Glutamatergic neuron (in vitro differentiated cells): Measurements from ENCODE around the gene PTPRN2. TPM values are rescaled to one million over a fixed set of nuclear protein-coding genes. Genes with fewer than 3 reads are reported as not detected.

Experiments
- DNase-seq: peaks from one replicate; pipeline ENCODE4 v3.0.0; 2022
- H3K27ac Mint-ChIP-seq: one replicate; pipeline ENCODE4 v1.8.0; 2020; ENCODE audit warnings: mild to moderate bottlenecking, mixed read lengths, inconsistent platforms; ENCODE audit not compliant: unreplicated experiment
- H3K27me3 Mint-ChIP-seq: one replicate; pipeline ENCODE4 v1.8.0; 2020; ENCODE audit warnings: mild to moderate bottlenecking, moderate library complexity, mixed read lengths, inconsistent platforms; ENCODE audit not compliant: unreplicated experiment
- H3K36me3 Mint-ChIP-seq: one replicate; pipeline ENCODE4 v1.8.0; 2020; ENCODE audit warnings: mild to moderate bottlenecking, mixed read lengths, inconsistent platforms; ENCODE audit not compliant: unreplicated experiment
- H3K4me1 Mint-ChIP-seq: one replicate; pipeline ENCODE4 v1.8.0; 2020; ENCODE audit warnings: mild to moderate bottlenecking, low read depth, mixed read lengths, inconsistent platforms; ENCODE audit not compliant: unreplicated experiment
- H3K4me3 Mint-ChIP-seq: one replicate; pipeline ENCODE4 v1.8.0; 2020; ENCODE audit warnings: mild to moderate bottlenecking, mixed read lengths, inconsistent platforms; ENCODE audit not compliant: unreplicated experiment
- H3K9me3 Mint-ChIP-seq: one replicate; pipeline ENCODE4 v1.8.0; 2020; ENCODE audit warnings: mild to moderate bottlenecking, moderate library complexity, mixed read lengths, inconsistent platforms; ENCODE audit not compliant: unreplicated experiment
- total RNA-seq: library from RNA; stranded (reverse); fragmentation: NEBNext Ultra II Directional; extraction: Animal tissue kit (Norgen Biotek cat#: 25700); gene quantifications from one replicate; pipeline ENCODE4 v1.2.1, GENCODE V29; 2021; ENCODE audit not compliant: unreplicated experiment
- TF ChIP-seq, protein P1 (sequence below): fragments of 200-600 bp; sonication (generic); IDR thresholded peaks from one replicate; pipeline ENCODE4 v1.5.0; 2021; ENCODE audit not compliant: partially characterized antibody, unreplicated experiment

The PTPRN2 gene
- total RNA-seq, 1 donor from 2014 or later, result 49.0 TPM

DNA sequence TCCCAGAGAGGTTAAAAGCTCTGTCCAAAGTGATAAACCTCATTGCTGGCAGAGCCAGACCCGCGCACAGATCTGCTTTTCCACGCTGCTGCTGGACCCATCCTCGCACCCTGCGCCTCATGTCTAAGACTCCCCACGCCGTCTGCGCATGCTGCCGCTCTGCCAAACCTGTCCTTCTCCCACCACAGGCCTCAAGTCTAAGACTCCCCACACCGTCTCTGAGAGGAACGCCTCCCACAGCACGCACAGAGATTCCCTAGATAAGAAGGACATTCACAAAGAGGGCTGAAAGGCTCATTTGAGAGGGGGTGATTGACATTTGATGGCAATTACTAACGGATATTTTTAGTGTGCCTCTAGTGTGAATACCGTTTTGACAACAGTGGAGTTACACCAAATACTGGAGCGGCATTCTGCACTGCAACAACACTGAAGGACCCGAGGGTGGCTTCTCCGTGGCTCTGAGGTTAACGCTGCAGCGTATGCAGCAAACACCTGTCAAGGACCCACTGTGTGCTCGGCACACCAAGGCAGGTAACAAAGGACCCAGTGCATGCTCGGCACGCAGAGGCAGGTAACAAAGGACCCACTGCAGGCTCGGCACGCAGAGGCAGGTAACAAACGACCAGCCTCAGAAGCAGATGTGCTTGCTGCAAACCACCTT, 1019.4 kb downstream of the PTPRN2 start:
- H3K4me1 Mint-ChIP-seq, result peaks cover 14% of the 10 kb centered on the region
- peak overlapping the region; percentile 82 for H3K4me3 Mint-ChIP-seq
- peaks cover 4% of the 10 kb centered on the region for H3K27me3 Mint-ChIP-seq
- peaks cover 5% of the 10 kb centered on the region for H3K9me3 Mint-ChIP-seq
- H3K27ac Mint-ChIP-seq, result no peak overlapping the region
- peaks cover 4% of the 10 kb centered on the region for H3K36me3 Mint-ChIP-seq
- TF ChIP-seq, protein P1, sequence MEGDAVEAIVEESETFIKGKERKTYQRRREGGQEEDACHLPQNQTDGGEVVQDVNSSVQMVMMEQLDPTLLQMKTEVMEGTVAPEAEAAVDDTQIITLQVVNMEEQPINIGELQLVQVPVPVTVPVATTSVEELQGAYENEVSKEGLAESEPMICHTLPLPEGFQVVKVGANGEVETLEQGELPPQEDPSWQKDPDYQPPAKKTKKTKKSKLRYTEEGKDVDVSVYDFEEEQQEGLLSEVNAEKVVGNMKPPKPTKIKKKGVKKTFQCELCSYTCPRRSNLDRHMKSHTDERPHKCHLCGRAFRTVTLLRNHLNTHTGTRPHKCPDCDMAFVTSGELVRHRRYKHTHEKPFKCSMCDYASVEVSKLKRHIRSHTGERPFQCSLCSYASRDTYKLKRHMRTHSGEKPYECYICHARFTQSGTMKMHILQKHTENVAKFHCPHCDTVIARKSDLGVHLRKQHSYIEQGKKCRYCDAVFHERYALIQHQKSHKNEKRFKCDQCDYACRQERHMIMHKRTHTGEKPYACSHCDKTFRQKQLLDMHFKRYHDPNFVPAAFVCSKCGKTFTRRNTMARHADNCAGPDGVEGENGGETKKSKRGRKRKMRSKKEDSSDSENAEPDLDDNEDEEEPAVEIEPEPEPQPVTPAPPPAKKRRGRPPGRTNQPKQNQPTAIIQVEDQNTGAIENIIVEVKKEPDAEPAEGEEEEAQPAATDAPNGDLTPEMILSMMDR, result no peak
- DNase-seq, result no peak

DNA sequence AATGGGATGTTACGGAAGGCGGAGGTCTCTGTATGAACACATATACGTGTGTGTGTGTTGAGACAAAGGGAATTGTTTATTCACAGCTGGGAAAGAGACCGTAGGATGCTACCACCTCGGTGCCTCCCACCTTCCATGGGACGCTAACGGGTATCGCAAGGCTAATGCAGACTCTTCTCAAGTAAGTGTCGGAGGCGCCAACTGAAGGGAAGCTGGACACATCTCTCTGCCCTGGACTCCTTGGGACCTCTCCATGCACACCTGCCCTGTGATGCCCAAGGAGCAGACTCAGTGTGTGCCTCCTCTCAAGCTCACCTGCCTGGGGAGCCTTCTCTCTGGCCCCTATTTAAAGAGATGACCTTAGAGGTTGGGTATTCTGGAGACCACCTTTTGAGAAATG, 1020.0 kb downstream of the PTPRN2 start:
- Mint-ChIP-seq H3K36me3 (peaks cover 4% of the 10 kb centered on the region), H3K9me3 (peaks cover 5% of the 10 kb centered on the region), H3K27ac (peak overlapping the region; percentile 17), H3K4me3 (no peak overlapping the region), H3K4me1 (peaks cover 13% of the 10 kb centered on the region), H3K27me3 (peaks cover 4% of the 10 kb centered on the region)
- DNase-seq, result no peak
- TF ChIP-seq, protein P1, result no peak

DNA sequence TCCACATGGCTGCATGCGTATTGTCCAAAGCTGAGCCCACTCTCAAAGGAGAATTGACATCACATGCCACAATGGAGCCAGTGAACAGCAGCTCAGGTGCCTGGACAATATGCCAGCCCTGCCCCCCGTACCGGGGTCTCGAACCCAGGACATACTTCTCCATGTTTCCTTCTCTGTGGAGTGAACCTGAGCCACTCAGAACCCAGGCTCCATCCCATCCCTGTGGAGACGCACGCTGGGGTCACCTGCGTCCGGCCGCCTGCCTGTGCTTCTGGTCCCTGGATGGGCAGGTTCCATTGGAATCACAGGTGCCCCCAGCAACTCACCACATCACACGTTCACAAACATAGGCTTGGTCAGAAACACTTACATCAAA, 1021.0 kb downstream of the PTPRN2 start:
- Mint-ChIP-seq H3K9me3 (peaks cover 1% of the 10 kb centered on the region), H3K4me3 (no peak overlapping the region), H3K27me3 (peaks cover 4% of the 10 kb centered on the region), H3K36me3 (no peaks in the 10 kb centered on the region), H3K4me1 (peaks cover 10% of the 10 kb centered on the region), H3K27ac (no peak overlapping the region)
- TF ChIP-seq, protein P1, result no peak
- DNase-seq, result no peak

DNA sequence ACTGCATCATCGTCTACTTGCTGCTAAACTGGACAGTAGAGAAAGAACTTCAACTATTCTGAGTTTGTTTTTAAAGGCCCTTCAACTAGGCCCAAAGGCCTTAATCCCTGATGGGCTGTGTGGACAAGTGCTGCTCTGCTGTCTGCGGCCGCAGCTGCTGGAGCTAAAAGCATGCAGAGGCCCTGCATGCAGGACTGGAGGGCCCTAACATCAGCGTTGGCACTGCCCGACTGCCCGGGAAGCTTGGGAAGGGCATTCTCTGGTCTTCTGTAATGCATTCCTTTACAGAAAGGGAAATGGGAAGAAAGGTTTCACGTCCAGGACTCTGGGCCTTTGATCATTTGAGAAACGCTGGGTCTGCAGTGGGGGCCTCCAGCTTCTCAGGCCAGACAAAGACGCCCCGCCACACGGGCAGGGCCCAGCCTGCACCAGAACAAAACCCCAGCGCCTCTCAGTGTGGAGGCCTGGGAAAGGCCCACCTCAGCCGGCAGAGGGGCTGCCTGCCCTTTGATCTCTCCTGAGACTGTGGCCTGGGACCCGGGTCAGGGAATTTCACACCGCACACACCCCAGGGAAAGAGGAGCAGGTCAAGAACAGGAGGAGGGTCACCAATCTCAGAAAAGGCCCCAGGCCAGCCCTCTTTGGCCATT, 1021.5 kb downstream of the PTPRN2 start:
- Mint-ChIP-seq H3K36me3 (no peaks in the 10 kb centered on the region), H3K4me1 (peaks cover 10% of the 10 kb centered on the region), H3K27me3 (peaks cover 4% of the 10 kb centered on the region), H3K9me3 (peaks cover 1% of the 10 kb centered on the region), H3K4me3 (no peak overlapping the region), H3K27ac (no peak overlapping the region)
- DNase-seq, result no peak
- TF ChIP-seq, protein P1, result no peak

DNA sequence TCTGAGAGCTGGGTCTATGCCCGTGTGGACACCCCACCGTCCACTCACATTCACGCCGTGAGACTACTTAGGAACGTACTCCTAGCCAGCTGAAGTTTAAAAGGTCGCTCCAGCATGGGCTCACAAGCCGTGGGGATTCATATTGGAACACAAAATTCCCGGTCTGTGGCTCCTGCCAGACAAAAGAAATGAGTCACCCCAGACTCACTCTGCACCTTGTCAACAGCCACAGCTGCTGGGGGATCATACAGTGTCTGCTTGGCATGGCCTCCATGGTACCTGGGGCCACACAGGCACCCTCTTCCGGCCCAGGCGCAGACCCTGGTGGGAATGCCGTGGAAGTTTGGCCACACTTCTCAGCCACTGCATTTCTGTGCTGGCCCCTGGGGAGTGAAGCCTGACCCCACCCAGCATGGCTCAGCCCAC, 1022.4 kb downstream of the PTPRN2 start:
- DNase-seq, result no peak
- no peaks in the 10 kb centered on the region for H3K36me3 Mint-ChIP-seq
- peaks cover 1% of the 10 kb centered on the region for H3K9me3 Mint-ChIP-seq
- TF ChIP-seq, protein P1, result no peak
- H3K4me1 Mint-ChIP-seq, result peaks cover 10% of the 10 kb centered on the region
- H3K4me3 Mint-ChIP-seq, result no peak overlapping the region
- H3K27me3 Mint-ChIP-seq, result peaks cover 4% of the 10 kb centered on the region
- no peak overlapping the region for H3K27ac Mint-ChIP-seq
